Stimulated activated CD8-positive, alpha-beta memory T cell treated with anti-CD3 and anti-CD28 coated beads, Interleukin-4, amount 100 ng/mL, for 24 hours (primary cell): ENCODE data around the gene SPRR2D.
"Not testable (repeated sequence)": the region's sequence is repeated elsewhere in the genome, so short reads cannot be mapped to it uniquely, and the experiment has no call there.

Experiments used
- DNase-seq: peaks from one replicate; pipeline ENCODE4 v3.0.0-alpha.2; 2020; ENCODE audit warnings: low read depth

Gene SPRR2D

GRCh38 chr1:153040950-153041631, at the start of gene SPRR2D:
SPRR2D (minus strand) TSS chr1:153041120; CDS start chr1:153040346, 774 bp downstream.
- DNase-seq = no peak

GRCh38 chr1:153087652-153088051, 46.7 kb upstream of the SPRR2D start:
- DNase-seq = no peak

GRCh38 chr1:153081736-153082135, 40.8 kb upstream of the SPRR2D start:
- no peak for DNase-seq

- DNase-seq = no peak
Measured at GRCh38 chr1:153072806-153073726, 32.1 kb upstream of the SPRR2D start.

GRCh38 chr1:153071511-153071910, 30.6 kb upstream of the SPRR2D start, which contains the start of gene SPRR2B:
SPRR2B (minus strand) TSS chr1:153071611; CDS start chr1:153070839, 772 bp downstream.
- DNase-seq = no peak

- DNase-seq = no peak
Measured at GRCh38 chr1:153070243-153070642, 29.3 kb upstream of the SPRR2D start.

GRCh38 chr1:153058826-153059784, 18.2 kb upstream of the SPRR2D start:
- DNase-seq = no peak

- DNase-seq = no peak
Measured at GRCh38 chr1:153058154-153058553, 17.2 kb upstream of the SPRR2D start.

- no peak for DNase-seq
Measured at GRCh38 chr1:153057375-153057774, 16.5 kb upstream of the SPRR2D start, which contains the start of gene SPRR2A. SPRR2A (minus strand) TSS chr1:153057512; CDS start chr1:153056735, 777 bp downstream.

- DNase-seq = not testable (repeated sequence)
Measured at GRCh38 chr1:153056111-153056510, 15.2 kb upstream of the SPRR2D start.

- no peak for DNase-seq
Measured at GRCh38 chr1:153049211-153049610, 8.3 kb upstream of the SPRR2D start.

GRCh38 chr1:153035211-153035610, 5.7 kb downstream of the SPRR2D start:
- DNase-seq = no peak

- DNase-seq = no peak
Measured at GRCh38 chr1:153032677-153033308, 8.1 kb downstream of the SPRR2D start.

- no peak for DNase-seq
Measured at GRCh38 chr1:153032073-153032472, 8.8 kb downstream of the SPRR2D start.

- no peak for DNase-seq
Measured at GRCh38 chr1:153030895-153031294, 10.0 kb downstream of the SPRR2D start, which contains the start of gene SPRR1B. SPRR1B (plus strand) TSS chr1:153031203; CDS start chr1:153032346, 1,143 bp downstream.

- DNase-seq = no peak
Measured at GRCh38 chr1:153028766-153029165, 12.2 kb downstream of the SPRR2D start.

- no peak for DNase-seq
Measured at GRCh38 chr1:153025797-153026196, 15.1 kb downstream of the SPRR2D start.

- DNase-seq = no peak
Measured at GRCh38 chr1:153024413-153024812, 16.5 kb downstream of the SPRR2D start.

GRCh38 chr1:153023109-153023508, 17.8 kb downstream of the SPRR2D start:
- no peak for DNase-seq

- DNase-seq = not testable (repeated sequence)
Measured at GRCh38 chr1:153022340-153022739, 18.6 kb downstream of the SPRR2D start.

- DNase-seq = not testable (repeated sequence)
Measured at GRCh38 chr1:153021829-153022228, 19.1 kb downstream of the SPRR2D start.
